Measurements from ENCODE around the gene F2RL2.

GRCh38 chr5:76580981-76581380, 42.2 kb downstream of the F2RL2 start:
- TF ChIP-seq KLF5 (IDR thresholded peaks at IDR 0.05; ENCODE audit: partially characterized antibody), result no peak
- TF ChIP-seq, protein P1, sequence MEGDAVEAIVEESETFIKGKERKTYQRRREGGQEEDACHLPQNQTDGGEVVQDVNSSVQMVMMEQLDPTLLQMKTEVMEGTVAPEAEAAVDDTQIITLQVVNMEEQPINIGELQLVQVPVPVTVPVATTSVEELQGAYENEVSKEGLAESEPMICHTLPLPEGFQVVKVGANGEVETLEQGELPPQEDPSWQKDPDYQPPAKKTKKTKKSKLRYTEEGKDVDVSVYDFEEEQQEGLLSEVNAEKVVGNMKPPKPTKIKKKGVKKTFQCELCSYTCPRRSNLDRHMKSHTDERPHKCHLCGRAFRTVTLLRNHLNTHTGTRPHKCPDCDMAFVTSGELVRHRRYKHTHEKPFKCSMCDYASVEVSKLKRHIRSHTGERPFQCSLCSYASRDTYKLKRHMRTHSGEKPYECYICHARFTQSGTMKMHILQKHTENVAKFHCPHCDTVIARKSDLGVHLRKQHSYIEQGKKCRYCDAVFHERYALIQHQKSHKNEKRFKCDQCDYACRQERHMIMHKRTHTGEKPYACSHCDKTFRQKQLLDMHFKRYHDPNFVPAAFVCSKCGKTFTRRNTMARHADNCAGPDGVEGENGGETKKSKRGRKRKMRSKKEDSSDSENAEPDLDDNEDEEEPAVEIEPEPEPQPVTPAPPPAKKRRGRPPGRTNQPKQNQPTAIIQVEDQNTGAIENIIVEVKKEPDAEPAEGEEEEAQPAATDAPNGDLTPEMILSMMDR (IDR thresholded peaks at IDR 0.05 in 2 of 3, conservative IDR thresholded peaks at IDR 0.05 in 1 of 3; ENCODE audit: control insufficient read depth in 2 of 3, extremely low read depth in 1 of 3, insufficient read depth in 1 of 3, low read depth in 3 of 3, low read length in 3 of 3), result no peak
- TF ChIP-seq ETV6 (conservative IDR thresholded peaks at IDR 0.05 in 1 of 2, IDR thresholded peaks at IDR 0.05 in 1 of 2; ENCODE audit: borderline replicate concordance in 1 of 2, low read depth in 1 of 2), result no peak
- no peak for TF ChIP-seq BHLHE40 (IDR thresholded peaks at IDR 0.05; ENCODE audit: borderline replicate concordance in 1 of 2, low read depth in 2 of 2, low read length in 1 of 2)
